Measurements from ENCODE around the gene ATP11A. TPM values are rescaled to one million over a fixed set of nuclear protein-coding genes. Genes with fewer than 3 reads are reported as not detected.

The ATP11A gene
- total RNA-seq, 8 experiments from 2014 or later = 6.7 to 36.1 (median 10.2) TPM

- WGBS, 10 experiments = 2 to 100% (median 64%) methylated on average over 1 to 7 of the region's 8 CpGs; no CpG with 5 or more reads in 3 of the 10 experiments
- H3K4me1 ChIP-seq (replicated peaks in 1 of 2) = peaks cover 0 to 8% of the 10 kb centered on the region in 2 donors
- in situ Hi-C loops (cut with MboI; ENCODE audit: low pct_unique_long_range_greater_than_20kb in 2 of 9, low sequenced_read_pairs in 9 of 9, unreplicated experiment in 9 of 9) = loop anchor here in 3 of 9 experiments (25.0 kb wide), 2 partner anchors 108 to 258 kb away; no protein-coding TSS in a partner anchor
- ATAC-seq (replicated peaks in 6 of 8) = no peak
- no peak overlapping the region for H3K27ac ChIP-seq
- H3K4me3 ChIP-seq = no peak overlapping the region
These were observed 239.9 kb downstream of the ATP11A start for GRCh38 chr13:112929783-112930055.

DNA sequence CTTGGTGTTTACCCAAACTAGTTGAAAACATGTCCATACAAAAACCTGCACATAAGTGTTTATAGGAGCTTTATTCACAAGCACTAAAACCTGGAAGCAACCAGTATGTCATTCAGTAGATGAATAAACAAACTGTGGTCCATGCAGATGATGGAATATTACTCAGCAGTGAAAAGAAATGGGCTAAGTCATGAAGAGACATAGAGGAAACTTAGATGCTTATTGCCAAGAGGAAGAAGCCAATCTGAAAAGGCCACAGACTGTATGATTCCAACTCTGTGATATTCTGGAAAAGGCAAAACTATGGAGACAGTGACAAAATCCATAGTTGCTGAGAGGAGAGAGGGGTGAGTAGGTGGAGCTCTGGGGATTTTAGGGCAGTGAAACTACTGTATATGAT lies 240.4 kb downstream of the ATP11A start:
- in situ Hi-C loops (cut with MboI; ENCODE audit: low pct_unique_long_range_greater_than_20kb in 2 of 9, low sequenced_read_pairs in 9 of 9, unreplicated experiment in 9 of 9) = loop anchor here in 3 of 9 experiments (25.0 kb wide), 2 partner anchors 107 to 257 kb away; no protein-coding TSS in a partner anchor

DNA sequence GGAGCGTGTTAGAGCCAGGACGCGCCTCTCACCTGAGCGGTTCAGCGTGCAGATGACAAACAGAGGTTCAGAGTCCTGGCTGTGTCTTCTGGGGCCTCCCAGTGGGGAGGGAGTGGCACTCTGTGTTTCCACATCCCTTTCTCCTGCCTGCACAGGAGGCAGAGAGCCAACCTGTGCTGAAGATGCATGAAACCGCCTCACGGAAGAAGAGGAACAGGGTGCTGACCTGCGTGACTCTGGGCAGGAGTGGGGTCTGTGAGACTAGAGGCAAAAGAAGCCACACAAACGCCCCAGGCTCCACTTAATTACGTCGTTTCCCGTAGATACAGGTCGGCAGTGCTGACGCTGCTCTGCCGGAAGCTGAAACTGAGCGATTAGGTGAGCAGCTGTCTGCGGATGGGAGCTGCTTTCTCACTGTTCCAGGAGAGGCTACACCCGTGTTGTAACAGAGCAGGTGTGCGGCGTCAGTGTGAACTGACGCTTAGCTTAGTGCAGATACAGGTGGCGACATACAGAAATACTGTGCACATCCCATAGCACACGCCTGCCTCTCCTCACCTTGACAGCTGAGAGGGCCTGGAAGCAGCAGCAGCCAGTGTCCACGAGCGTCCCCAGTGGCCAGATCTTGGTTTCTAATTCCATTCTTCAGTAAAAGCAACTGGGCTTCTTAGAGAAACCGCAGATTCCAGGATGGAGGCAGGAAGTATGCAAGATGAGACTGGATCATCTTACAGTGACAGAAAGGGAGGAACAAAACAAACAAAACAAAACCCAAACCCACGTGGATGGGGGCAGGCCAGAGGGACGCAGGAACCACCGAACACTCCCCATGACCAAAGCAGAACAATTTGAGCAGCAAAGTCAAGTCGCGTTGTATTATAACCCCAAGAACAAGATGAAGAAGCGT lies 241.4 kb downstream of the ATP11A start:
- H3K27ac ChIP-seq = no peak overlapping the region
- peak in 7 of 8 experiments; percentile 16 to 92 (median 57) for ATAC-seq (replicated peaks in 6 of 8)
- 34 to 100% (median 80%) methylated on average over 1 to 15 of the region's 32 CpGs; no CpG with 5 or more reads in 1 of the 10 experiments for WGBS, 10 experiments
- in situ Hi-C loops (cut with MboI; ENCODE audit: low pct_unique_long_range_greater_than_20kb in 2 of 9, low sequenced_read_pairs in 9 of 9, unreplicated experiment in 9 of 9) = loop anchor here in 3 of 9 experiments (25.0 kb wide), 2 partner anchors 106 to 256 kb away; no protein-coding TSS in a partner anchor
- no peak overlapping the region for H3K4me3 ChIP-seq
- H3K4me1 ChIP-seq (replicated peaks in 1 of 2) = peaks cover 0 to 8% of the 10 kb centered on the region in 2 donors

More for the DNA sequence above, 240.4 kb downstream of the ATP11A start:
- no peak overlapping the region for H3K4me3 ChIP-seq
- no peak for ATAC-seq (replicated peaks in 6 of 8)
- H3K4me1 ChIP-seq (replicated peaks in 1 of 2) = peaks cover 0 to 8% of the 10 kb centered on the region in 2 donors
- H3K27ac ChIP-seq = no peak overlapping the region

- H3K27ac ChIP-seq = no peak overlapping the region
- 10 to 97% (median 62%) methylated on average over 2 to 8 of the region's 9 CpGs; no CpG with 5 or more reads in 4 of the 10 experiments for WGBS, 10 experiments
- ATAC-seq (replicated peaks in 6 of 8) = no peak
- no peak overlapping the region for H3K4me3 ChIP-seq
- in situ Hi-C loops (cut with MboI; ENCODE audit: low pct_unique_long_range_greater_than_20kb in 2 of 9, low sequenced_read_pairs in 9 of 9, unreplicated experiment in 9 of 9) = loop anchor here in 3 of 9 experiments (25.0 kb wide), 2 partner anchors 104 to 254 kb away; no protein-coding TSS in a partner anchor
- peaks cover 0 to 8% of the 10 kb centered on the region in 2 donors for H3K4me1 ChIP-seq (replicated peaks in 1 of 2)
These were observed 243.1 kb downstream of the ATP11A start for GRCh38 chr13:112932971-112933370.

DNA sequence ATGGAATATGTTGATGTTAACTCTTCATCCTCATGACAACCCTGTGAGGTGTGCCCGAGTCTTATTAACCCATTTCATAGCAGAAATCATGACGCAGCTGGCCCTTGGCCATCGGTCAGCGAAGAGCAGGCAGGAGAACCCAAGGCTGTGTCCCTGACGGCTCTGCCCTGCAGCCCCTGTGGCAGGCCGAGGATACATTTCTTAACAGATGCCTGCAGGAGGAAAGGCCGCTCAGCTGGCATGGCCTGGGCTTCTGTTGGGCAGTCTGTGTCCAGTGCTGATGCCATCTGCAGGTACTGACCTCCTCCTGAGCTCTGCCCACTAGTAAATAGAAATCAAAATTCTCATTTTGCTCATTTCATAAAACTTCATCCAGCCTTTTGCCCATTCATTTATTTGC lies 243.8 kb downstream of the ATP11A start:
- in situ Hi-C loops (cut with MboI; ENCODE audit: low pct_unique_long_range_greater_than_20kb in 2 of 9, low sequenced_read_pairs in 9 of 9, unreplicated experiment in 9 of 9) = loop anchor here in 3 of 9 experiments (25.0 kb wide), 2 partner anchors 104 to 254 kb away; no protein-coding TSS in a partner anchor

GRCh38 chr13:112934078-112934477 lies 244.2 kb downstream of the ATP11A start:
- ATAC-seq (replicated peaks in 6 of 8) = peak in 5 of 8 experiments; percentile 62 to 85 (median 79)
- Histone ChIP-seq H3K4me3 (no peak overlapping the region), H3K4me1 (replicated peaks in 1 of 2) (peaks cover 0 to 4% of the 10 kb centered on the region in 2 donors), H3K27ac (no peak overlapping the region)
- 0 to 89% (median 58%) methylated on average over 1 to 3 of the region's 6 CpGs; no CpG with 5 or more reads in 5 of the 10 experiments for WGBS, 10 experiments
- in situ Hi-C loops (cut with MboI; ENCODE audit: low pct_unique_long_range_greater_than_20kb in 2 of 9, low sequenced_read_pairs in 9 of 9, unreplicated experiment in 9 of 9) = loop anchor here in 3 of 9 experiments (25.0 kb wide), 2 partner anchors 103 to 253 kb away; no protein-coding TSS in a partner anchor

More for the DNA sequence above, 243.8 kb downstream of the ATP11A start:
- Histone ChIP-seq H3K27ac (no peak overlapping the region), H3K4me1 (replicated peaks in 1 of 2) (peaks cover 0 to 8% of the 10 kb centered on the region in 2 donors), H3K4me3 (no peak overlapping the region)
- no peak for ATAC-seq (replicated peaks in 6 of 8)
- 50 to 100% (median 80%) methylated on average over 1 to 7 of the region's 7 CpGs; no CpG with 5 or more reads in 3 of the 10 experiments for WGBS, 10 experiments

Other genes with a start within 250 kb of the ATP11A start
- 10 to 100 TPM; 11.9 to 39.9 (median 18.1) TPM for gene TUBGCP3, start 101.9 kb upstream of the ATP11A start, total RNA-seq

All from motor neuron (in vitro differentiated cells).